ENCODE measurements around the gene EPS15.

EPS15 gene

DNA sequence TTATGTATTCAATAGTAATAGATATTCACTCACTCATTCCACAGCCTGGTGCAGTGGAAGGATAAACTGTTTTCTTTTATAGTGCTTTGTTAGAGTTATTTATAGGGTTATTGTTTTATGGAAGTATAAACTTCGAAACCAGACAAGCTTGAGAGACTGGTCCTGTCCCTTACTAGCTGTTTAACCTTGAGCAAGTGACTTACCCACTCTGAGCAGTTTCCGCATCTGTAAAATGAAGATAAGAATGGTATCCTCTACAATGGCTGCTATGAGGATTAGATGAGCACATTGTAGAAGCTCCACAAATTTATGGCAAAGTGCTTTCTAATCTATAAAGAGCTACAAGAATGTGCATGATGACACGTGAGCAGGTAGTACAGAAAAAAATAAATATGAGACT is 30.8 kb upstream of the EPS15 start:
- ChIA-PET CTCF (no interaction called here), POLR2A (no interaction called here)
- no peaks in the 10 kb centered on the region for H3K36me3 ChIP-seq (ENCODE audit: control insufficient read depth in 2 of 2, insufficient read depth in 1 of 2, low read length in 2 of 2)
- H3K4me1 ChIP-seq (ENCODE audit: control insufficient read depth, insufficient read depth, low read length), result no peaks in the 10 kb centered on the region
- no peak overlapping the region for H3K27ac ChIP-seq (ENCODE audit: extremely low read depth, low read depth, low read length)
- H3K4me3 ChIP-seq (ENCODE audit: low read depth, low read length), result no peak overlapping the region
- TF ChIP-seq HOXD13 (CRISPR knock-in tag; IDR thresholded peaks at IDR 0.05; ENCODE audit: borderline replicate concordance), result no peak
- no peak for TF ChIP-seq BCL11A (tag by site-specific recombination; IDR thresholded peaks at IDR 0.05; ENCODE audit: low read depth)
- no peak for TF ChIP-seq YY1 (tag by site-specific recombination; IDR thresholded peaks at IDR 0.05)
- no peak for TF ChIP-seq ZNF600 (tag by site-specific recombination; IDR thresholded peaks at IDR 0.05)
- TF ChIP-seq, protein P1, sequence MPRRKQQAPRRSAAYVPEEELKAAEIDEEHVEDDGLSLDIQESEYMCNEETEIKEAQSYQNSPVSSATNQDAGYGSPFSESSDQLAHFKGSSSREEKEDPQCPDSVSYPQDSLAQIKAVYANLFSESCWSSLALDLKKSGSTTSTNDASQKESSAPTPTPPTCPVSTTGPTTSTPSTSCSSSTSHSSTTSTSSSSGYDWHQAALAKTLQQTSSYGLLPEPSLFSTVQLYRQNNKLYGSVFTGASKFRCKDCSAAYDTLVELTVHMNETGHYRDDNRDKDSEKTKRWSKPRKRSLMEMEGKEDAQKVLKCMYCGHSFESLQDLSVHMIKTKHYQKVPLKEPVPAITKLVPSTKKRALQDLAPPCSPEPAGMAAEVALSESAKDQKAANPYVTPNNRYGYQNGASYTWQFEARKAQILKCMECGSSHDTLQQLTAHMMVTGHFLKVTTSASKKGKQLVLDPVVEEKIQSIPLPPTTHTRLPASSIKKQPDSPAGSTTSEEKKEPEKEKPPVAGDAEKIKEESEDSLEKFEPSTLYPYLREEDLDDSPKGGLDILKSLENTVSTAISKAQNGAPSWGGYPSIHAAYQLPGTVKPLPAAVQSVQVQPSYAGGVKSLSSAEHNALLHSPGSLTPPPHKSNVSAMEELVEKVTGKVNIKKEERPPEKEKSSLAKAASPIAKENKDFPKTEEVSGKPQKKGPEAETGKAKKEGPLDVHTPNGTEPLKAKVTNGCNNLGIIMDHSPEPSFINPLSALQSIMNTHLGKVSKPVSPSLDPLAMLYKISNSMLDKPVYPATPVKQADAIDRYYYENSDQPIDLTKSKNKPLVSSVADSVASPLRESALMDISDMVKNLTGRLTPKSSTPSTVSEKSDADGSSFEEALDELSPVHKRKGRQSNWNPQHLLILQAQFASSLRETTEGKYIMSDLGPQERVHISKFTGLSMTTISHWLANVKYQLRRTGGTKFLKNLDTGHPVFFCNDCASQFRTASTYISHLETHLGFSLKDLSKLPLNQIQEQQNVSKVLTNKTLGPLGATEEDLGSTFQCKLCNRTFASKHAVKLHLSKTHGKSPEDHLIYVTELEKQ (tag by site-specific recombination; IDR thresholded peaks at IDR 0.05; ENCODE audit: borderline replicate concordance), result no peak
- TF ChIP-seq ZNF830 (tag by site-specific recombination; IDR thresholded peaks at IDR 0.05; ENCODE audit: low read depth), result no peak
- TF ChIP-seq ZSCAN23 (tag by site-specific recombination; IDR thresholded peaks at IDR 0.05), result no peak
- TF ChIP-seq, protein P2, sequence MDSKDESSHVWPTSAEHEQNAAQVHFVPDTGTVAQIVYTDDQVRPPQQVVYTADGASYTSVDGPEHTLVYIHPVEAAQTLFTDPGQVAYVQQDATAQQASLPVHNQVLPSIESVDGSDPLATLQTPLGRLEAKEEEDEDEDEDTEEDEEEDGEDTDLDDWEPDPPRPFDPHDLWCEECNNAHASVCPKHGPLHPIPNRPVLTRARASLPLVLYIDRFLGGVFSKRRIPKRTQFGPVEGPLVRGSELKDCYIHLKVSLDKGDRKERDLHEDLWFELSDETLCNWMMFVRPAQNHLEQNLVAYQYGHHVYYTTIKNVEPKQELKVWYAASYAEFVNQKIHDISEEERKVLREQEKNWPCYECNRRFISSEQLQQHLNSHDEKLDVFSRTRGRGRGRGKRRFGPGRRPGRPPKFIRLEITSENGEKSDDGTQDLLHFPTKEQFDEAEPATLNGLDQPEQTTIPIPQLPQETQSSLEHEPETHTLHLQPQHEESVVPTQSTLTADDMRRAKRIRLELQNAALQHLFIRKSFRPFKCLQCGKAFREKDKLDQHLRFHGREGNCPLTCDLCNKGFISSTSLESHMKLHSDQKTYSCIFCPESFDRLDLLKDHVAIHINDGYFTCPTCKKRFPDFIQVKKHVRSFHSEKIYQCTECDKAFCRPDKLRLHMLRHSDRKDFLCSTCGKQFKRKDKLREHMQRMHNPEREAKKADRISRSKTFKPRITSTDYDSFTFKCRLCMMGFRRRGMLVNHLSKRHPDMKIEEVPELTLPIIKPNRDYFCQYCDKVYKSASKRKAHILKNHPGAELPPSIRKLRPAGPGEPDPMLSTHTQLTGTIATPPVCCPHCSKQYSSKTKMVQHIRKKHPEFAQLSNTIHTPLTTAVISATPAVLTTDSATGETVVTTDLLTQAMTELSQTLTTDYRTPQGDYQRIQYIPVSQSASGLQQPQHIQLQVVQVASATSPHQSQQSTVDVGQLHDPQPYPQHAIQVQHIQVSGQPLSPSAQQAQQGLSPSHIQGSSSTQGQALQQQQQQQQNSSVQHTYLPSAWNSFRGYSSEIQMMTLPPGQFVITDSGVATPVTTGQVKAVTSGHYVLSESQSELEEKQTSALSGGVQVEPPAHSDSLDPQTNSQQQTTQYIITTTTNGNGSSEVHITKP (tag by site-specific recombination; IDR thresholded peaks at IDR 0.05), result no peak
- TF ChIP-seq ZNF518A (tag by site-specific recombination; conservative IDR thresholded peaks at IDR 0.05; ENCODE audit: low read depth), result no peak
- TF ChIP-seq ZFP41 (tag by site-specific recombination; IDR thresholded peaks at IDR 0.05; ENCODE audit: borderline replicate concordance), result no peak
- TF ChIP-seq, protein P3, sequence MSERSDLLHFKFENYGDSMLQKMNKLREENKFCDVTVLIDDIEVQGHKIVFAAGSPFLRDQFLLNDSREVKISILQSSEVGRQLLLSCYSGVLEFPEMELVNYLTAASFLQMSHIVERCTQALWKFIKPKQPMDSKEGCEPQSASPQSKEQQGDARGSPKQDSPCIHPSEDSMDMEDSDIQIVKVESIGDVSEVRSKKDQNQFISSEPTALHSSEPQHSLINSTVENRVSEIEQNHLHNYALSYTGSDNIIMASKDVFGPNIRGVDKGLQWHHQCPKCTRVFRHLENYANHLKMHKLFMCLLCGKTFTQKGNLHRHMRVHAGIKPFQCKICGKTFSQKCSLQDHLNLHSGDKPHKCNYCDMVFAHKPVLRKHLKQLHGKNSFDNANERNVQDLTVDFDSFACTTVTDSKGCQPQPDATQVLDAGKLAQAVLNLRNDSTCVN (tag by site-specific recombination; optimal IDR thresholded peaks at IDR 0.05), result no peak
- TF ChIP-seq ZNF121 (tag by site-specific recombination; IDR thresholded peaks at IDR 0.05), result no peak
- H3K9me3 ChIP-seq (ENCODE audit: control insufficient read depth, insufficient read depth, low read depth, low read length), result no peaks in the 10 kb centered on the region
